Suprapubic skin (tissue), 4 donors: ENCODE results near the gene CXCR3.

ENCODE experiments used
- EP300 ChIP-seq: sonication (generic); formaldehyde crosslinking; IDR thresholded peaks from one replicate; pipeline ENCODE4 v1.6.1; 2017; ENCODE audit warnings: antibody characterized with exemption
- POLR2A ChIP-seq, 2 donors: fragments of 450-650 bp; IDR thresholded peaks; one replicate each; pipeline ENCODE4 v1.6.1; 2017; ENCODE audit warnings: antibody characterized with exemption in 2 of 2, mild to moderate bottlenecking in 2 of 2, moderate library complexity in 2 of 2
- POLR2AphosphoS5 ChIP-seq, 3 donors: sonication (generic); formaldehyde crosslinking; IDR thresholded peaks; one replicate each; pipeline ENCODE4 v1.6.1; 2017; ENCODE audit warnings: antibody characterized with exemption in 3 of 3
- TF ChIP-seq, protein P1 (sequence below), 2 donors: fragments of 200-600 bp in 1 of 2; fragments of 450-650 bp in 1 of 2; sonication (generic) in 1 of 2; IDR thresholded peaks; one replicate each; pipeline ENCODE4 v1.5.1; 2016 to 2019; ENCODE audit warnings: antibody characterized with exemption in 2 of 2, mild to moderate bottlenecking in 1 of 2, moderate library complexity in 1 of 2

DNA sequence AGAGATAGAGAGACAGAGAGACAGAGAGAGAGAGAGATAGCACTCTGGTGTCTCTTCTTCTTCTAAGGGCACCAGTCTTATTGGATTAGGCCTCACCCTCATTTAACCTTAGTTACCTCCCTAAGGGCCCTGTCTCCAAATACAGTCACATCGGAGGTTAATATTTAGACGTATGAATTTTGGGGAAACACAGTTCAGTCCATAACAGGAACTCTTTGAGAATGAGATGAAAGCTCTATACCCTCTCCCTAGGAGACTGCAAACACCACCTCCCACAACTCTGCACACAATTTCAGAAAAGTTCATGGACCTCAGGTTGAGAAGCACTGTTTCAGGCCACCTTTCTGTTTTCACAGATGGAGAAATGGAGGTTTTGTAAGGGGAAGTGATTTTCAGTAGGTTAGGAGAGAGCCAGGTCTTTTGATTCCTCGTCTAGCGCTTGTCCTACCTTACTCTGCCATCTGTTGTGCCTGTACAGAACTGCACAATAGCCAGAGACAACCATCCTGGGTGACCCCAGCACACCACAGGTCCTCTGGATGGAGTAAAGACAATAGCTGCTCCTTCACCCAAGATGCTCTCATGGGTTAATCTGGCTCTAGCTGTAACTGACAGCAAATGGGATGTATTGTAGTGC is 32.1 kb upstream of the CXCR3 start:
- TF ChIP-seq, protein P1, sequence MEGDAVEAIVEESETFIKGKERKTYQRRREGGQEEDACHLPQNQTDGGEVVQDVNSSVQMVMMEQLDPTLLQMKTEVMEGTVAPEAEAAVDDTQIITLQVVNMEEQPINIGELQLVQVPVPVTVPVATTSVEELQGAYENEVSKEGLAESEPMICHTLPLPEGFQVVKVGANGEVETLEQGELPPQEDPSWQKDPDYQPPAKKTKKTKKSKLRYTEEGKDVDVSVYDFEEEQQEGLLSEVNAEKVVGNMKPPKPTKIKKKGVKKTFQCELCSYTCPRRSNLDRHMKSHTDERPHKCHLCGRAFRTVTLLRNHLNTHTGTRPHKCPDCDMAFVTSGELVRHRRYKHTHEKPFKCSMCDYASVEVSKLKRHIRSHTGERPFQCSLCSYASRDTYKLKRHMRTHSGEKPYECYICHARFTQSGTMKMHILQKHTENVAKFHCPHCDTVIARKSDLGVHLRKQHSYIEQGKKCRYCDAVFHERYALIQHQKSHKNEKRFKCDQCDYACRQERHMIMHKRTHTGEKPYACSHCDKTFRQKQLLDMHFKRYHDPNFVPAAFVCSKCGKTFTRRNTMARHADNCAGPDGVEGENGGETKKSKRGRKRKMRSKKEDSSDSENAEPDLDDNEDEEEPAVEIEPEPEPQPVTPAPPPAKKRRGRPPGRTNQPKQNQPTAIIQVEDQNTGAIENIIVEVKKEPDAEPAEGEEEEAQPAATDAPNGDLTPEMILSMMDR (IDR thresholded peaks at IDR 0.05) = no peak
- TF ChIP-seq POLR2A (IDR thresholded peaks at IDR 0.05) (no peak), POLR2AphosphoS5 (IDR thresholded peaks at IDR 0.05) (no peak), EP300 (no peak)
